K562 (cell line): ENCODE measurements around the gene MTG1. TPM values are rescaled to one million over a fixed set of nuclear protein-coding genes. Genes with fewer than 3 reads are reported as not detected.

ENCODE experiments used
- COPS2 ChIP-seq: fragments of 450-650 bp; conservative IDR thresholded peaks from 2 replicates; pipeline ENCODE4 v1.6.1; 2016; ENCODE audit warnings: mild to moderate bottlenecking, moderate library complexity
- FOXJ3 ChIP-seq: sonication (generic); formaldehyde crosslinking; IDR thresholded peaks from 2 replicates; pipeline ENCODE4 v1.4.0; 2020; ENCODE audit warnings: mild to moderate bottlenecking, missing genetic modification reagents
- IRF1 ChIP-seq: sonication (generic); formaldehyde crosslinking; IDR thresholded peaks from 2 replicates; pipeline ENCODE4 v1.8.0; 2022; ENCODE audit warnings: missing genetic modification reagents, mild to moderate bottlenecking, borderline replicate concordance
- JUN ChIP-seq, 2 experiments: sonication (generic) in 1 of 2; formaldehyde crosslinking in 1 of 2; IDR thresholded peaks; 2 replicates each; pipeline versions ENCODE4 v1.6.1 to v1.8.0; 2012 to 2022; ENCODE audit warnings: borderline replicate concordance in 2 of 2, mild to moderate bottlenecking in 2 of 2, improper control_type of control experiment in 1 of 2, low read depth in 1 of 2, low read length in 1 of 2, missing genetic modification reagents in 1 of 2
- L3MBTL2 ChIP-seq: fragments of 450-650 bp; IDR thresholded peaks from 2 replicates; pipeline ENCODE4 v1.6.1; 2016; ENCODE audit warnings: mild to moderate bottlenecking, moderate library complexity
- NCOA6 ChIP-seq: fragments of 450-650 bp; IDR thresholded peaks from 2 replicates; pipeline ENCODE4 v1.6.1; 2017; ENCODE audit warnings: mild to moderate bottlenecking
- PBX2 ChIP-seq, 2 experiments: IDR thresholded peaks in 1 of 2; conservative IDR thresholded peaks in 1 of 2; 2 replicates each; pipeline ENCODE4 v1.6.1; 2016; ENCODE audit warnings: low read depth in 2 of 2, mild to moderate bottlenecking in 1 of 2, missing compliant biosample characterization in 1 of 2, missing genetic modification characterization in 1 of 2, moderate library complexity in 1 of 2
- RBFOX2 ChIP-seq: fragments of 200-400 bp; formaldehyde crosslinking; IDR thresholded peaks from 2 replicates; pipeline ENCODE4 v1.6.1; 2017; ENCODE audit warnings: low read depth, mild to moderate bottlenecking, low read length, moderate library complexity
- SLC30A9 ChIP-seq: fragments of 250-450 bp; sonication (Bioruptor Pico); IDR thresholded peaks from 2 replicates; pipeline ENCODE4 v1.8.0; 2022; ENCODE audit warnings: mild to moderate bottlenecking, moderate library complexity
- SMAD4 ChIP-seq: fragments of 250-450 bp; sonication (Bioruptor Pico); conservative IDR thresholded peaks from 2 replicates; pipeline ENCODE4 v1.8.0; 2021; ENCODE audit warnings: inconsistent platforms, mild to moderate bottlenecking, moderate library complexity
- SMARCE1 ChIP-seq: fragments of 450-650 bp; IDR thresholded peaks from 2 replicates; pipeline ENCODE4 v1.7.1; 2016; ENCODE audit warnings: mild to moderate bottlenecking
- SRF ChIP-seq, 2 experiments: fragments of 250-450, 450-650 bp in 1 of 2; sonication (Bioruptor Pico) in 1 of 2; sonication (generic) in 1 of 2; formaldehyde crosslinking; IDR thresholded peaks; 2 replicates each; pipeline versions ENCODE4 v1.5.0 to v1.5.1; 2020 to 2022; ENCODE audit warnings: mild to moderate bottlenecking in 1 of 2, missing genetic modification reagents in 1 of 2
- TBL1XR1 ChIP-seq, 2 experiments: IDR thresholded peaks; 2 replicates each; pipeline ENCODE4 v1.6.1; 2012; ENCODE audit warnings: improper control_type of control experiment in 2 of 2, low read length in 2 of 2, mild to moderate bottlenecking in 1 of 2
- TSHZ1 ChIP-seq: fragments of 250-450 bp; sonication (Bioruptor Pico); IDR thresholded peaks from 2 replicates; pipeline ENCODE4 v1.4.0; 2020; ENCODE audit warnings: mild to moderate bottlenecking, moderate library complexity
- ZNF23 ChIP-seq: fragments of 250-450 bp; sonication (Bioruptor Pico); IDR thresholded peaks from 2 replicates; pipeline ENCODE4 v1.4.0; 2020; ENCODE audit warnings: mild to moderate bottlenecking
- ZNF263 ChIP-seq: sonication (generic); formaldehyde crosslinking; IDR thresholded peaks from 2 replicates; pipeline ENCODE4 v1.8.0; 2022; ENCODE audit warnings: mild to moderate bottlenecking, missing genetic modification reagents, borderline replicate concordance
- ZNF347 ChIP-seq: fragments of 450-650 bp; formaldehyde crosslinking; IDR thresholded peaks from 2 replicates; pipeline ENCODE4 v1.4.0; 2020; ENCODE audit warnings: low read depth, mild to moderate bottlenecking, moderate library complexity
- ZNF583 ChIP-seq: fragments of 250-450 bp; sonication (Bioruptor Pico); IDR thresholded peaks from 2 replicates; pipeline ENCODE4 v1.4.0; 2020
- polyA plus RNA-seq, 8 experiments: library from polyadenylated mRNA; depleted of rRNA in 4 of 8; stranded (reverse) in 5 of 8; unstranded in 3 of 8; fragments of >200 nt; fragmentation: Nextera tagmentation in 2 of 8; fragmentation: Illumina TruSeq in 1 of 8; extraction: Ambion mirVana in 2 of 8; extraction: Trizol in 1 of 8; gene quantifications; 2 replicates each; pipeline versions ENCODE4 v1.2.1 to v1.2.3, GENCODE V29; 2011 to 2014; ENCODE audit warnings: inconsistent platforms in 1 of 8, missing spikeins in 1 of 8
- total RNA-seq, 7 experiments: library from RNA; depleted of rRNA in 6 of 7; stranded (reverse); fragments of >200 nt in 6 of 7; fragmentation: Illumina TruSeq in 2 of 7; extraction: Trizol in 2 of 7; gene quantifications; 2 replicates each; pipeline versions ENCODE4 v1.2.1 to v1.2.3, GENCODE V29; 2011 to 2021; ENCODE audit warnings: low replicate concordance in 1 of 7
- TF ChIP-seq, protein P1 (sequence below): fragments of 450-650 bp; conservative IDR thresholded peaks from 2 replicates; pipeline ENCODE4 v1.6.1; 2016; ENCODE audit warnings: missing genetic modification characterization, low read depth, mild to moderate bottlenecking, control low read depth, missing compliant biosample characterization

Gene MTG1
- total and polyA plus RNA-seq, 9 of the 15 experiments (the other 6 are each of a cell fraction or from before 2014, with no cell fraction given) = 2.8 to 28.2 (median 15.4) TPM

- no peak for TF ChIP-seq PBX2 (CRISPR knock-in tag; IDR thresholded peaks at IDR 0.05; ENCODE audit: low read depth)
- no peak for TF ChIP-seq PBX2 (tag; conservative IDR thresholded peaks at IDR 0.05; ENCODE audit: low read depth)
- no peak for TF ChIP-seq ZNF347 (CRISPR knock-in tag)
- no peak for TF ChIP-seq FOXJ3 (CRISPR knock-in tag)
- TF ChIP-seq SMAD4 (CRISPR knock-in tag) = no peak
- TF ChIP-seq TBL1XR1 (IDR thresholded peaks at IDR 0.05; ENCODE audit: low read length in 2 of 2) = no peak
- no peak for TF ChIP-seq ZNF23 (CRISPR knock-in tag)
- TF ChIP-seq COPS2 = no peak
- TF ChIP-seq SLC30A9 (CRISPR knock-in tag) = no peak
- TF ChIP-seq RBFOX2 = peak; percentile 43; the same call in 1 of the 2 replicates
- no peak for TF ChIP-seq JUN (IDR thresholded peaks at IDR 0.05; ENCODE audit: borderline replicate concordance, low read depth, low read length)
- no peak for TF ChIP-seq JUN (CRISPR knock-in tag; IDR thresholded peaks at IDR 0.05; ENCODE audit: borderline replicate concordance)
- no peak for TF ChIP-seq ZNF583
- 0 out of 2 replicates have a peak, but pooled peaks have one; percentile 20 for TF ChIP-seq NCOA6
- TF ChIP-seq IRF1 (CRISPR knock-in tag) = no peak
- TF ChIP-seq ZNF263 (CRISPR knock-in tag) = peak; percentile 85
- TF ChIP-seq SRF (CRISPR knock-in tag; IDR thresholded peaks at IDR 0.05) = no peak
- peak; percentile 55 for TF ChIP-seq L3MBTL2
- no peak for TF ChIP-seq SMARCE1
- TF ChIP-seq, protein P1, sequence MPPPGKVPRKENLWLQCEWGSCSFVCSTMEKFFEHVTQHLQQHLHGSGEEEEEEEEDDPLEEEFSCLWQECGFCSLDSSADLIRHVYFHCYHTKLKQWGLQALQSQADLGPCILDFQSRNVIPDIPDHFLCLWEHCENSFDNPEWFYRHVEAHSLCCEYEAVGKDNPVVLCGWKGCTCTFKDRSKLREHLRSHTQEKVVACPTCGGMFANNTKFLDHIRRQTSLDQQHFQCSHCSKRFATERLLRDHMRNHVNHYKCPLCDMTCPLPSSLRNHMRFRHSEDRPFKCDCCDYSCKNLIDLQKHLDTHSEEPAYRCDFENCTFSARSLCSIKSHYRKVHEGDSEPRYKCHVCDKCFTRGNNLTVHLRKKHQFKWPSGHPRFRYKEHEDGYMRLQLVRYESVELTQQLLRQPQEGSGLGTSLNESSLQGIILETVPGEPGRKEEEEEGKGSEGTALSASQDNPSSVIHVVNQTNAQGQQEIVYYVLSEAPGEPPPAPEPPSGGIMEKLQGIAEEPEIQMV (tag) = no peak
- TF ChIP-seq TSHZ1 (CRISPR knock-in tag) = no peak
Observed at GRCh38 chr10:133388236-133388972, 5.6 kb upstream of the MTG1 start (continued).
